Loucy (cell line): ENCODE measurements around the gene POC1B.
"Not testable (repeated sequence)": the region's sequence is repeated elsewhere in the genome, so short reads cannot be mapped to it uniquely, and the experiment has no call there.

Source experiments
- H2AFZ ChIP-seq: fragments of 200-600 bp; sonication (generic); 2 replicates; pipeline ENCODE4 v1.6.0; 2016; ENCODE audit warnings: antibody characterized with exemption, mild to moderate bottlenecking, low read length, moderate library complexity
- H3F3A ChIP-seq: fragments of 200-600 bp; 2 replicates; pipeline ENCODE4 v1.6.0; 2016; ENCODE audit warnings: antibody characterized with exemption, low read depth, mild to moderate bottlenecking
- H3K27me3 ChIP-seq: fragments of 200-600 bp; sonication (generic); 2 replicates; pipeline ENCODE4 v1.6.1; 2014; ENCODE audit warnings: low read length, mild to moderate bottlenecking; ENCODE audit not compliant: insufficient read depth, poor library complexity, severe bottlenecking
- H3K36me3 ChIP-seq: fragments of 200-600 bp; sonication (generic); 2 replicates; pipeline ENCODE4 v1.6.1; 2016; ENCODE audit warnings: low read length; ENCODE audit not compliant: insufficient read depth
- H3K4me1 ChIP-seq: fragments of 200-600 bp; sonication (generic); 2 replicates; pipeline ENCODE4 v1.5.1; 2014; ENCODE audit warnings: low read length, mild to moderate bottlenecking; ENCODE audit not compliant: insufficient read depth, poor library complexity, severe bottlenecking
- H3K4me2 ChIP-seq: fragments of 200-600 bp; sonication (generic); 2 replicates; pipeline ENCODE4 v1.6.0; 2014; ENCODE audit warnings: antibody characterized with exemption, low read length, low read depth, mild to moderate bottlenecking; ENCODE audit not compliant: poor library complexity, severe bottlenecking
- H3K4me3 ChIP-seq: fragments of 200-600 bp; sonication (generic); 2 replicates; pipeline ENCODE4 v1.5.1; 2014; ENCODE audit warnings: low read length, mild to moderate bottlenecking, mixed read lengths; ENCODE audit not compliant: poor library complexity, severe bottlenecking
- H3K79me2 ChIP-seq: fragments of 200-600 bp; sonication (generic); 2 replicates; pipeline ENCODE4 v1.6.1; 2014; ENCODE audit warnings: low read length; ENCODE audit not compliant: insufficient read depth
- H3K9ac ChIP-seq: fragments of 200-600 bp; sonication (generic); 2 replicates; pipeline ENCODE4 v1.6.0; 2014; ENCODE audit warnings: mild to moderate bottlenecking, low read depth, low read length, moderate library complexity; ENCODE audit not compliant: poor library complexity, severe bottlenecking
- H3K9me2 ChIP-seq: fragments of 200-600 bp; sonication (generic); replicated peaks from 2 replicates; pipeline ENCODE4 v1.6.1; 2016; ENCODE audit warnings: low read depth, low read length, mixed read lengths
- H3K9me3 ChIP-seq: fragments of 200-600 bp; sonication (generic); 2 replicates; pipeline ENCODE4 v1.6.1; 2014; ENCODE audit warnings: mild to moderate bottlenecking, antibody characterized with exemption, low read length, low read depth; ENCODE audit not compliant: insufficient read depth
- H4K20me1 ChIP-seq: fragments of 200-600 bp; sonication (generic); 2 replicates; pipeline ENCODE4 v1.6.0; 2014; ENCODE audit warnings: antibody characterized with exemption, low read length, mild to moderate bottlenecking; ENCODE audit not compliant: insufficient read depth, poor library complexity, severe bottlenecking
- CTCF ChIP-seq: fragments of 200-600 bp; sonication (generic); conservative IDR thresholded peaks from 2 replicates; pipeline ENCODE4 v1.5.1; 2014; ENCODE audit warnings: mild to moderate bottlenecking, antibody characterized with exemption, low read length
- EZH2phosphoT487 ChIP-seq: fragments of 200-600 bp; IDR thresholded peaks from 2 replicates; pipeline ENCODE4 v1.6.1; 2018; ENCODE audit warnings: antibody characterized with exemption, mild to moderate bottlenecking, moderate library complexity, borderline replicate concordance

The POC1B gene

GRCh38 chr12:89461190-89461589 lies 64.7 kb downstream of the POC1B start:
- Histone ChIP-seq H3K9ac (no peak overlapping the region), H3F3A (no peaks in the 10 kb centered on the region), H3K9me3 (no peaks in the 10 kb centered on the region), H3K36me3 (no peaks in the 10 kb centered on the region), H3K79me2 (no peaks in the 10 kb centered on the region), H4K20me1 (no peaks in the 10 kb centered on the region), H3K9me2 (no peaks in the 10 kb centered on the region), H3K27me3 (no peaks in the 10 kb centered on the region), H3K4me1 (no peaks in the 10 kb centered on the region), H3K4me2 (no peak overlapping the region), H3K4me3 (no peak overlapping the region), H2AFZ (no peak overlapping the region)
- TF ChIP-seq CTCF, result no peak
- no peak for TF ChIP-seq EZH2phosphoT487

- H2AFZ ChIP-seq, H3F3A ChIP-seq, H4K20me1 ChIP-seq, H3K79me2 ChIP-seq, H3K9me3 ChIP-seq, H3K36me3 ChIP-seq, H3K9me2 ChIP-seq, H3K9ac ChIP-seq, H3K4me1 ChIP-seq, H3K4me3 ChIP-seq, H3K27me3 ChIP-seq, H3K4me2 ChIP-seq: not testable (repeated sequence)
- TF ChIP-seq CTCF, result peak; percentile 37
Observed at GRCh38 chr12:89459279-89459678, 66.6 kb downstream of the POC1B start.

- H3K27me3 ChIP-seq, result no peaks in the 10 kb centered on the region
- no peaks in the 10 kb centered on the region for H3F3A ChIP-seq
- no peaks in the 10 kb centered on the region for H3K9me2 ChIP-seq
- no peaks in the 10 kb centered on the region for H4K20me1 ChIP-seq
- H3K4me2 ChIP-seq, result no peak overlapping the region
- TF ChIP-seq CTCF (no peak), EZH2phosphoT487 (no peak)
- no peaks in the 10 kb centered on the region for H3K36me3 ChIP-seq
- H3K9me3 ChIP-seq, result no peaks in the 10 kb centered on the region
- no peaks in the 10 kb centered on the region for H3K4me1 ChIP-seq
- H3K79me2 ChIP-seq, result no peaks in the 10 kb centered on the region
- no peak overlapping the region for H2AFZ ChIP-seq
- H3K4me3 ChIP-seq, result no peak overlapping the region
- no peak overlapping the region for H3K9ac ChIP-seq
Observed at GRCh38 chr12:89456565-89456964, 69.3 kb downstream of the POC1B start.
